Inflammatory macrophage (primary cell): ENCODE measurements around the gene GPR137.
"Not testable (repeated sequence)": the region's sequence is repeated elsewhere in the genome, so short reads cannot be mapped to it uniquely, and the experiment has no call there.

Experiments used
- DNase-seq, 2 donors: peaks; one replicate each; pipeline ENCODE4 v3.0.0-alpha.2; 2020 to 2022
- total RNA-seq, 18 experiments: gene quantifications; one replicate each; lab custom pipeline; 2026; ENCODE audit warnings: mixed read lengths in 6 of 18, inconsistent platforms in 2 of 18; lab: John Stamatoyannopoulos, UW

The GPR137 gene
- total RNA-seq, result 5.4 to 17.2 (median 10.1) reads per million in 18 experiments

GRCh38 chr11:64284962-64285884, at the start of gene GPR137:
Gene GPR137 (plus strand): TSS chr11:64285848. CDS start chr11:64286525, 677 bp downstream.
- DNase-seq, result peak; percentile 75 to 81

- DNase-seq, result no peak
Measured at GRCh38 chr11:64237484-64237951, 48.1 kb upstream of the GPR137 start.

GRCh38 chr11:64238076-64238475, 47.6 kb upstream of the GPR137 start:
- DNase-seq, result no peak

- DNase-seq, result peak; percentile 67 to 69
Measured at GRCh38 chr11:64238999-64239398, 46.6 kb upstream of the GPR137 start.

- peak; percentile 96 to 98 for DNase-seq
Measured at GRCh38 chr11:64239662-64240434, 45.8 kb upstream of the GPR137 start.

GRCh38 chr11:64240435-64241240, 45.0 kb upstream of the GPR137 start, which contains the start of gene FKBP2:
Gene FKBP2 (plus strand): TSS chr11:64241095. CDS start chr11:64242388, 1,293 bp downstream.
- DNase-seq, result peak; percentile 99

- DNase-seq, result peak; percentile 100
Measured at GRCh38 chr11:64241241-64241490, 44.5 kb upstream of the GPR137 start.

- DNase-seq, result peak in 1 of 2 donors; percentile 67
Measured at GRCh38 chr11:64241491-64242374, 43.9 kb upstream of the GPR137 start.

- DNase-seq, result no peak
Measured at GRCh38 chr11:64243236-64243854, 42.3 kb upstream of the GPR137 start.

- no peak for DNase-seq
Measured at GRCh38 chr11:64244107-64244506, 41.5 kb upstream of the GPR137 start.

GRCh38 chr11:64244966-64245365, 40.7 kb upstream of the GPR137 start:
- DNase-seq, result no peak

GRCh38 chr11:64245401-64245796, 40.2 kb upstream of the GPR137 start:
- DNase-seq, result no peak

- peak; percentile 51 to 81 for DNase-seq
Measured at GRCh38 chr11:64245797-64246620, 39.6 kb upstream of the GPR137 start.

- not testable (repeated sequence) for DNase-seq
Measured at GRCh38 chr11:64246621-64246870, 39.1 kb upstream of the GPR137 start.

- peak; percentile 81 to 90 for DNase-seq
Measured at GRCh38 chr11:64246871-64247728, 38.5 kb upstream of the GPR137 start, which contains the start of gene PPP1R14B. Gene PPP1R14B (minus strand): TSS chr11:64246943. CDS start chr11:64246673, 270 bp downstream.

GRCh38 chr11:64247729-64248531, 37.7 kb upstream of the GPR137 start:
- DNase-seq, result no peak

- no peak for DNase-seq
Measured at GRCh38 chr11:64248578-64248977, 37.1 kb upstream of the GPR137 start.

GRCh38 chr11:64249038-64249437, 36.6 kb upstream of the GPR137 start:
- DNase-seq, result no peak
